HEK293T (cell line): ENCODE measurements around the gene ETV3L.

Source experiments
- ARNT ChIP-seq: fragments of 450-650 bp; IDR thresholded peaks from 2 replicates; pipeline ENCODE4 v1.6.1; 2017; ENCODE audit warnings: mild to moderate bottlenecking
- BHLHE40 ChIP-seq: fragments of 450-650 bp; IDR thresholded peaks from 2 replicates; pipeline ENCODE4 v1.6.1; 2016; ENCODE audit warnings: mild to moderate bottlenecking, moderate library complexity, borderline replicate concordance
- ELF4 ChIP-seq: fragments of 450-650 bp; IDR thresholded peaks from 2 replicates; pipeline ENCODE4 v1.6.1; 2017; ENCODE audit warnings: antibody characterized with exemption
- HDGF ChIP-seq: fragments of 450-650 bp; IDR thresholded peaks from 2 replicates; pipeline ENCODE4 v1.6.1; 2017; ENCODE audit warnings: antibody characterized with exemption, borderline replicate concordance
- L3MBTL2 ChIP-seq: fragments of 450-650 bp; conservative IDR thresholded peaks from 2 replicates; pipeline ENCODE4 v1.6.1; 2016; ENCODE audit warnings: mild to moderate bottlenecking
- LEF1 ChIP-seq: fragments of 450-650 bp; IDR thresholded peaks from 2 replicates; pipeline ENCODE4 v1.6.1; 2017; ENCODE audit warnings: mild to moderate bottlenecking, borderline replicate concordance
- SP1 ChIP-seq: fragments of 450-650 bp; IDR thresholded peaks from 2 replicates; pipeline ENCODE4 v1.6.1; 2017
- SUZ12 ChIP-seq: fragments of 450-650 bp; IDR thresholded peaks from 2 replicates; pipeline ENCODE4 v1.6.1; 2016; ENCODE audit warnings: mild to moderate bottlenecking

DNA sequence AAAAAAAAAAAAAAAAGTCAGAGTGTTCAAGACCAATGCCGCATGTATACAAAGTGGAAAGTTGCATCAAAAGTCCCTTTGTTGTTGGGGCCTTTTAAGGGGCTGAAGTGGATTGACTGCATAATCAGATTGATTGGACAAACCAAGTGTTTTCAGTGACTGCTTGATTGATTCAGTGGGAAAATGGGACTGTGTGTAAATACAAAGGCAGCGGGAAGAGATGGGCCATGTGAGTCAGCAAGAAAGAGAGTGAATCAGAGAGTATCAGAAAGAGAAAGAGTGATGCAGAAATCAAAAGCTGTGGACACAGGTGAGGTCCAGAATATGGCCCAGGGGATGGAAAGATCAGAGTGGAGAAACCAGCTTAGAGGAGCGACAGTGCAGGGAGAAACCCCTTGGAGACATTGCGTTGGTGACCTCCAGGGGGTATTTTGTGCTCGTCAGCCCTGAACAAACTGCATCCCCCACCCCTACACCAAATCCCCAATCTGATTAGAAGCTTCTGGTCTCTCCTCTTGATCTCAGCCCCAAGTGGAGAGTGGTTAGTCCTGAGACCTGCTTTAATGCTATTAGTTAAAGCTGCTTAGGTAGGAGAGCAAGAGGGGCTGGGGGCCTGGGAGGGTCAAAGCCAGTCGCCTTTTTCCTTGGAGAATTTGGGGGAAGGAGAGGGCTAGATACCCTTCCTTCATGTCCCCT is 5.1 kb upstream of the ETV3L start:
- TF ChIP-seq SP1 (no peak), SUZ12 (no peak), HDGF (no peak), L3MBTL2 (no peak), ARNT (no peak), ELF4 (no peak), LEF1 (no peak), BHLHE40 (no peak)
